ENCODE measurements around the gene RCAN2.

Gene RCAN2

DNA sequence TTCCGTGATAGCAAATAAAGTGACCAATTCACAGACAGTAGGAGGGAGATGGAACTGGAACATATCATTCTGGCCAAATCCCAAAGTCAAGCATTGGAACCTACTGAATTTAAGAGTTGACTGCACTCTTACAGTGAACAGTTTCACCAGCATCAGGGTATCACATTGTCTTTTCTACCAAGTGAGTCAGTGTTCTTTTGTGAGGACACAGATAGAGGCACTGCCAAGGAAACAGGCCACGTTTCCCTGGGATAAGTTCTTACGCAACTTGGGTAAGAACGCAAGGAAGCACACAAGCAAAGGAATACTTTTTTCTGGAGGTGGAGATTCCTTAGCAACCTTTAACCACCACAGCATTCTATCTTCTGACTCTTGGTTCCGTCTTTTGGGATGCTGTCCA lies 291.9 kb downstream of the RCAN2 start:
- Histone ChIP-seq H3K9me3 (ENCODE audit: control insufficient read depth, low read length) (no peaks in the 10 kb centered on the region), H3K36me3 (ENCODE audit: control insufficient read depth, insufficient read depth, low read length) (no peaks in the 10 kb centered on the region), H3K27me3 (replicated peaks; ENCODE audit: control insufficient read depth, insufficient read depth, low read length, poor library complexity, severe bottlenecking) (no peaks in the 10 kb centered on the region), H3K27ac (ENCODE audit: insufficient read depth, low read length, poor library complexity, severe bottlenecking) (no peak overlapping the region), H3K4me1 (ENCODE audit: control insufficient read depth, insufficient read depth, low read length, poor library complexity, severe bottlenecking) (no peaks in the 10 kb centered on the region), H3K4me3 (ENCODE audit: insufficient read depth, low read depth, low read length, poor library complexity, severe bottlenecking) (no peak overlapping the region)
- DNase-seq, result no peak

DNA sequence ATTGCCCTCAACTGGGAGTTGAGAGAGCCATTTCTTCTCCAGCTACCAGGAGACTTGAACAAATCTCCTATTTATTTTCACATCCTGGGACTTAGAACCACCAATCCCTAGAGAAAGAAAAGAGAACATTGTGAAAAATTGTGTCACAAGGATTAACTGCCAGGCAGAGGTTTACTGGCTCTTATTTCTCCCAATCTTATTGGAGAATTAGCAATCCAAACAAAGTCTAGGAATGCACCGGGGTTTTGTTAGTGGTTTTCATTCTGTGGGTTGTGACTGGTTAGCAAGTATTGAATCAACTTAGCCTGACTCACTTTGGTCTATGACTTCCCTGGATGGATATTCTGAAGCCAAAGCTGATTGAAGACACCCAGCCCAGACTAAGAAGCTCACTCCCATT lies 299.3 kb downstream of the RCAN2 start:
- Histone ChIP-seq H3K9me3 (ENCODE audit: control insufficient read depth, low read length) (no peaks in the 10 kb centered on the region), H3K4me3 (ENCODE audit: insufficient read depth, low read depth, low read length, poor library complexity, severe bottlenecking) (no peak overlapping the region), H3K4me1 (ENCODE audit: control insufficient read depth, insufficient read depth, low read length, poor library complexity, severe bottlenecking) (no peaks in the 10 kb centered on the region), H3K27ac (ENCODE audit: insufficient read depth, low read length, poor library complexity, severe bottlenecking) (no peak overlapping the region), H3K36me3 (ENCODE audit: control insufficient read depth, insufficient read depth, low read length) (no peaks in the 10 kb centered on the region), H3K27me3 (replicated peaks; ENCODE audit: control insufficient read depth, insufficient read depth, low read length, poor library complexity, severe bottlenecking) (no peaks in the 10 kb centered on the region)
- no peak for DNase-seq

DNA sequence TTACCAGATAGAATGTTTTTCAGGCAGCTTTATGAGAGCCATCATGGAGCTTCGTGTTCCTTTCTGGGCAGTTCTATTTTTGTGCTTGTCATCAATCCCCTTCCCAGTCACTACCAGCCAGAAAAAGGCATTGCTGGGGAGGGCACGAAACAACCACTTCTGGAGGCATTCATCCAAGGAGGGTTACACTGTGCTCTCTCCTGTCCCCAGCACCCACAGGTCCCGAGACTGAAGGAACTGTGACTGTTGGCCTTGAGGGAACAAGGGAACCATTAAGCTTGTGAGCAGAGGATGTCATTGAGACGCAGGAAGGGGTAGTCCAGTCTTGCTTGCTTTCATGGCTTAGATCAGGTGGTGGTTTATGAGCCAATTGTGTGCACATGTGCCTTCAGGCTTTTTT lies 300.4 kb downstream of the RCAN2 start:
- DNase-seq, result no peak
- no peak overlapping the region for H3K27ac ChIP-seq (ENCODE audit: insufficient read depth, low read length, poor library complexity, severe bottlenecking)
- H3K36me3 ChIP-seq (ENCODE audit: control insufficient read depth, insufficient read depth, low read length), result no peaks in the 10 kb centered on the region
- no peak overlapping the region for H3K4me3 ChIP-seq (ENCODE audit: insufficient read depth, low read depth, low read length, poor library complexity, severe bottlenecking)
- H3K9me3 ChIP-seq (ENCODE audit: control insufficient read depth, low read length), result no peaks in the 10 kb centered on the region
- no peaks in the 10 kb centered on the region for H3K27me3 ChIP-seq (replicated peaks; ENCODE audit: control insufficient read depth, insufficient read depth, low read length, poor library complexity, severe bottlenecking)
- H3K4me1 ChIP-seq (ENCODE audit: control insufficient read depth, insufficient read depth, low read length, poor library complexity, severe bottlenecking), result no peaks in the 10 kb centered on the region

GRCh38 chr6:46189726-46190125 lies 301.5 kb downstream of the RCAN2 start:
- no peaks in the 10 kb centered on the region for H3K27me3 ChIP-seq (replicated peaks; ENCODE audit: control insufficient read depth, insufficient read depth, low read length, poor library complexity, severe bottlenecking)
- no peak overlapping the region for H3K27ac ChIP-seq (ENCODE audit: insufficient read depth, low read length, poor library complexity, severe bottlenecking)
- no peaks in the 10 kb centered on the region for H3K4me1 ChIP-seq (ENCODE audit: control insufficient read depth, insufficient read depth, low read length, poor library complexity, severe bottlenecking)
- no peak overlapping the region for H3K4me3 ChIP-seq (ENCODE audit: insufficient read depth, low read depth, low read length, poor library complexity, severe bottlenecking)
- H3K9me3 ChIP-seq (ENCODE audit: control insufficient read depth, low read length), result no peaks in the 10 kb centered on the region
- no peak for DNase-seq
- H3K36me3 ChIP-seq (ENCODE audit: control insufficient read depth, insufficient read depth, low read length), result no peaks in the 10 kb centered on the region

GRCh38 chr6:46186583-46186982 lies 304.7 kb downstream of the RCAN2 start:
- Histone ChIP-seq H3K27me3 (replicated peaks; ENCODE audit: control insufficient read depth, insufficient read depth, low read length, poor library complexity, severe bottlenecking) (no peaks in the 10 kb centered on the region), H3K36me3 (ENCODE audit: control insufficient read depth, insufficient read depth, low read length) (no peaks in the 10 kb centered on the region), H3K9me3 (ENCODE audit: control insufficient read depth, low read length) (no peaks in the 10 kb centered on the region), H3K27ac (ENCODE audit: insufficient read depth, low read length, poor library complexity, severe bottlenecking) (no peak overlapping the region), H3K4me3 (ENCODE audit: insufficient read depth, low read depth, low read length, poor library complexity, severe bottlenecking) (no peak overlapping the region), H3K4me1 (ENCODE audit: control insufficient read depth, insufficient read depth, low read length, poor library complexity, severe bottlenecking) (no peaks in the 10 kb centered on the region)
- no peak for DNase-seq

DNA sequence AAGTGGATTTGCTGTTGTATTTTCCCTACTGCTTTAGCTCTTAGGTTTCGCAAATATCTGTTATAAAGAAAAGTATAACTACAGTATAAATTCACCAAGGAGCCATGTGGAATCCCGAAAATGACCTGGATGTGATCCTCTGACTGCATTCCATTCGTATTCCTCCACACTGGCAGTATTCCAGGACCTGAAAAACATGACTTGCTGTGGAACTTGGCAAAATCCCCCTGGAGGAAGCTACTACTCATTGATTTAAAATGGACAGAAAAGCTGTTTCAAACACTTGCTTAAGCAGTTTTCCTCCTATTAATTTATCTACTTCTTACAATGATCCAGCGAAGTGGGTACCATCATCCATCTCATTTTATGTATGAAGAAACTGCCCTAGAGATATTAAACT lies 307.1 kb downstream of the RCAN2 start:
- H3K36me3 ChIP-seq (ENCODE audit: control insufficient read depth, insufficient read depth, low read length), result no peaks in the 10 kb centered on the region
- no peak for DNase-seq

DNA sequence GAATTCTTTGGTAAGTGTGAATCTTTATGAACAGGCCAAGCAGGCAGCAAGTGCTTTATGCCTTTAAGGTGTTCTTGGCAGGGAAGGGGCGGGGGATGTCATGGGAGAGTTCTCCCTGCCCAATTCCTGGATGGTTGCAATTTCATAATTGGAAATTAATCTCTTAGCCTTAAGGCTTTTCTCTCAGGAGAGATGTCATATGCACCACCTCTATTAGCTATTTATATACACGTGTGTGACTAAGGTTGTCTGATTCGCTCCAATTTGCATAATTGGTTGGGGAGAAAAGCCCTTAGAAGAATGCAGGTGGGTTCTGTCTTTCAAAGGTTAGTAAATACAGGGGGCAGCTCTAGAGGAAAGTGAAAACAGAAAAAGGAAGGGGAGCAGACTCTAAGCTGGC lies 315.3 kb downstream of the RCAN2 start:
- no peak overlapping the region for H3K27ac ChIP-seq (ENCODE audit: insufficient read depth, low read length, poor library complexity, severe bottlenecking)
- H3K4me3 ChIP-seq (ENCODE audit: insufficient read depth, low read depth, low read length, poor library complexity, severe bottlenecking), result no peak overlapping the region
- H3K4me1 ChIP-seq (ENCODE audit: control insufficient read depth, insufficient read depth, low read length, poor library complexity, severe bottlenecking), result peaks cover 2% of the 10 kb centered on the region
- no peaks in the 10 kb centered on the region for H3K27me3 ChIP-seq (replicated peaks; ENCODE audit: control insufficient read depth, insufficient read depth, low read length, poor library complexity, severe bottlenecking)
- no peaks in the 10 kb centered on the region for H3K9me3 ChIP-seq (ENCODE audit: control insufficient read depth, low read length)
- no peak for DNase-seq
- H3K36me3 ChIP-seq (ENCODE audit: control insufficient read depth, insufficient read depth, low read length), result no peaks in the 10 kb centered on the region

More for the DNA sequence above, 307.1 kb downstream of the RCAN2 start:
- Histone ChIP-seq H3K27ac (ENCODE audit: insufficient read depth, low read length, poor library complexity, severe bottlenecking) (no peak overlapping the region), H3K27me3 (replicated peaks; ENCODE audit: control insufficient read depth, insufficient read depth, low read length, poor library complexity, severe bottlenecking) (no peaks in the 10 kb centered on the region), H3K4me3 (ENCODE audit: insufficient read depth, low read depth, low read length, poor library complexity, severe bottlenecking) (no peak overlapping the region), H3K9me3 (ENCODE audit: control insufficient read depth, low read length) (no peaks in the 10 kb centered on the region), H3K4me1 (ENCODE audit: control insufficient read depth, insufficient read depth, low read length, poor library complexity, severe bottlenecking) (no peaks in the 10 kb centered on the region)

GRCh38 chr6:46175446-46175845 lies 315.8 kb downstream of the RCAN2 start:
- Histone ChIP-seq H3K27me3 (replicated peaks; ENCODE audit: control insufficient read depth, insufficient read depth, low read length, poor library complexity, severe bottlenecking) (no peaks in the 10 kb centered on the region), H3K27ac (ENCODE audit: insufficient read depth, low read length, poor library complexity, severe bottlenecking) (no peak overlapping the region), H3K4me1 (ENCODE audit: control insufficient read depth, insufficient read depth, low read length, poor library complexity, severe bottlenecking) (peaks cover 6% of the 10 kb centered on the region), H3K4me3 (ENCODE audit: insufficient read depth, low read depth, low read length, poor library complexity, severe bottlenecking) (no peak overlapping the region), H3K36me3 (ENCODE audit: control insufficient read depth, insufficient read depth, low read length) (no peaks in the 10 kb centered on the region), H3K9me3 (ENCODE audit: control insufficient read depth, low read length) (no peaks in the 10 kb centered on the region)
- no peak for DNase-seq

GRCh38 chr6:46174904-46175303 lies 316.3 kb downstream of the RCAN2 start:
- no peak overlapping the region for H3K4me3 ChIP-seq (ENCODE audit: insufficient read depth, low read depth, low read length, poor library complexity, severe bottlenecking)
- H3K27ac ChIP-seq (ENCODE audit: insufficient read depth, low read length, poor library complexity, severe bottlenecking), result no peak overlapping the region
- no peaks in the 10 kb centered on the region for H3K9me3 ChIP-seq (ENCODE audit: control insufficient read depth, low read length)
- H3K27me3 ChIP-seq (replicated peaks; ENCODE audit: control insufficient read depth, insufficient read depth, low read length, poor library complexity, severe bottlenecking), result no peaks in the 10 kb centered on the region
- no peaks in the 10 kb centered on the region for H3K36me3 ChIP-seq (ENCODE audit: control insufficient read depth, insufficient read depth, low read length)
- no peak for DNase-seq
- peaks cover 9% of the 10 kb centered on the region for H3K4me1 ChIP-seq (ENCODE audit: control insufficient read depth, insufficient read depth, low read length, poor library complexity, severe bottlenecking)

DNA sequence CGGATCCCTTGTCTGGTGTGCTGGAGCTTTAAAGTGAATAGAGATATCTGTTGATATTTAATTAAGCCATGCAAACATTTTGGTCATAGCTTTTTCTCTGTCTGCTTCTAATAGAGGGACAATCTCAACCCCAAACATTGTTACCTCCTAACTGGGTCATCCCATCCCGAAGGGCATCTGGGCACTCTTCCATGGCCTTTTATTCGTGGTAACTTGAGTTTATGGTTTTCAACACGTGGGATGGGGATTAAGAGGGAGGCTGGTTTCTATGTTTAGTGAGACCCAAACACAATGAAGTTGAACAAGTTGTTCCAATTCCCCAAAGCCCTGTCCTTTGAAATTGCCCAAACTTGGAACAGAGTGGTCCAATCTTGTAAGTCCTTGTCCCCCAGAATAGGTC lies 319.1 kb downstream of the RCAN2 start:
- DNase-seq, result no peak
- Histone ChIP-seq H3K36me3 (ENCODE audit: control insufficient read depth, insufficient read depth, low read length) (no peaks in the 10 kb centered on the region), H3K4me3 (ENCODE audit: insufficient read depth, low read depth, low read length, poor library complexity, severe bottlenecking) (no peak overlapping the region), H3K27me3 (replicated peaks; ENCODE audit: control insufficient read depth, insufficient read depth, low read length, poor library complexity, severe bottlenecking) (no peaks in the 10 kb centered on the region), H3K27ac (ENCODE audit: insufficient read depth, low read length, poor library complexity, severe bottlenecking) (no peak overlapping the region), H3K9me3 (ENCODE audit: control insufficient read depth, low read length) (no peaks in the 10 kb centered on the region), H3K4me1 (ENCODE audit: control insufficient read depth, insufficient read depth, low read length, poor library complexity, severe bottlenecking) (peaks cover 9% of the 10 kb centered on the region)
